ENCODE data around the gene DDHD1.

GRCh38 chr14:52987514-52987913 is 165.6 kb downstream of the DDHD1 start:
- TF ChIP-seq POLR2A (IDR thresholded peaks at IDR 0.05) (no peak), CTCF (IDR thresholded peaks at IDR 0.05) (no peak)

Data from lower leg skin (tissue), 3 donors.